Activated CD8-positive, alpha-beta memory T cell treated with anti-CD3 and anti-CD28 coated beads, Interleukin-2, amount 10 ng/mL, durations not matched to agents 7 days and 5 days (primary cell): ENCODE measurements around the gene GNAI2. TPM values are rescaled to one million over a fixed set of nuclear protein-coding genes. Genes with fewer than 3 reads are reported as not detected.

Experiments used
- microRNA-seq: library from miRNA; unstranded; fragments of <30 nt; microRNA quantifications from one replicate; pipeline ENCODE4 v1.2.0, GENCODE V29; 2022
- total RNA-seq, 2 experiments: library from RNA; stranded (reverse); gene quantifications; one replicate each; pipeline ENCODE4 v1.2.3, GENCODE V29; 2021

GNAI2 gene
- total RNA-seq, 2 experiments from 2014 or later: 450 to 509 TPM

Small RNAs within 50 kb of the gene (microRNA-seq; reads per million reads assigned to microRNA genes)
- not detected for gene MIR5787

Other genes with a start within 250 kb of the GNAI2 start
- 100 to 1,000 TPM; 176 to 202 TPM for gene RBM5, start 147.3 kb upstream of the GNAI2 start, total RNA-seq
- under 1 TPM; 0.07 to 0.09 TPM for gene SEMA3F, start 80.9 kb upstream of the GNAI2 start, total RNA-seq
- gene GNAT1, start 44.6 kb upstream of the GNAI2 start, total RNA-seq: not detected
- gene SLC38A3, start 30.9 kb upstream of the GNAI2 start, total RNA-seq: not detected
- gene SEMA3B, start 32.9 kb downstream of the GNAI2 start, total RNA-seq: under 1 TPM; 0.16 to 0.70 TPM
- gene LSMEM2, start 42.9 kb downstream of the GNAI2 start, total RNA-seq: not detected
- 100 to 1,000 TPM in 1 of 2 experiments, 10 to 100 TPM in 1; 74.8 to 103 TPM for gene IFRD2, start 56.2 kb downstream of the GNAI2 start, total RNA-seq
- 10 to 100 TPM; 13.0 to 14.3 TPM for gene HYAL3, start 63.2 kb downstream of the GNAI2 start, total RNA-seq
- 10 to 100 TPM; 23.1 to 37.3 TPM for gene NAA80, start 63.2 kb downstream of the GNAI2 start, total RNA-seq
- gene HYAL1, start 67.4 kb downstream of the GNAI2 start, total RNA-seq: under 1 TPM; 0.14 to 0.15 TPM
- 1 to 10 TPM; 7.4 TPM for gene HYAL2, start 86.5 kb downstream of the GNAI2 start, total RNA-seq
- gene TUSC2, start 92.0 kb downstream of the GNAI2 start, total RNA-seq: 10 to 100 TPM; 20.4 to 25.0 TPM
- 100 to 1,000 TPM; 124 to 205 TPM for gene RASSF1, start 104.6 kb downstream of the GNAI2 start, total RNA-seq
- 1 to 10 TPM; 2.4 to 2.9 TPM for gene ZMYND10, start 109.5 kb downstream of the GNAI2 start, total RNA-seq
- gene NPRL2, start 114.6 kb downstream of the GNAI2 start, total RNA-seq: 10 to 100 TPM; 45.3 to 49.7 TPM
- 10 to 100 TPM; 35.1 to 37.7 TPM for gene CYB561D2, start 114.7 kb downstream of the GNAI2 start, total RNA-seq
- 10 to 100 TPM; 19.8 to 23.0 TPM for gene TMEM115, start 123.3 kb downstream of the GNAI2 start, total RNA-seq